Endothelial cell (in vitro differentiated cells): ENCODE results near the gene PUM2. TPM values are rescaled to one million over a fixed set of nuclear protein-coding genes. Genes with fewer than 3 reads are reported as not detected.
"Not testable (repeated sequence)": the region's sequence is repeated elsewhere in the genome, so short reads cannot be mapped to it uniquely, and the experiment has no call there.

Experiments used
- DNase-seq: peaks from one replicate; pipeline ENCODE4 v3.0.0; 2021; ENCODE audit warnings: low spot score
- H3K27ac Mint-ChIP-seq: one replicate; pipeline ENCODE4 v1.8.0; 2021; ENCODE audit warnings: mixed read lengths, inconsistent platforms; ENCODE audit not compliant: unreplicated experiment
- H3K27me3 Mint-ChIP-seq: one replicate; pipeline ENCODE4 v1.8.0; 2021; ENCODE audit warnings: mild to moderate bottlenecking, moderate library complexity, mixed read lengths, inconsistent platforms; ENCODE audit not compliant: unreplicated experiment
- H3K36me3 Mint-ChIP-seq: one replicate; pipeline ENCODE4 v1.8.0; 2021; ENCODE audit warnings: mild to moderate bottlenecking, low read depth, mixed read lengths, inconsistent platforms; ENCODE audit not compliant: unreplicated experiment
- H3K4me1 Mint-ChIP-seq: one replicate; pipeline ENCODE4 v1.8.0; 2021; ENCODE audit warnings: mild to moderate bottlenecking, mixed read lengths, inconsistent platforms; ENCODE audit not compliant: unreplicated experiment
- H3K4me3 Mint-ChIP-seq: one replicate; pipeline ENCODE4 v1.8.0; 2021; ENCODE audit warnings: mild to moderate bottlenecking, mixed read lengths, inconsistent platforms; ENCODE audit not compliant: unreplicated experiment
- H3K9me3 Mint-ChIP-seq: one replicate; pipeline ENCODE4 v1.8.0; 2021; ENCODE audit warnings: mixed read lengths, inconsistent platforms; ENCODE audit not compliant: unreplicated experiment
- CTCF ChIP-seq: fragments of 200-600 bp; sonication (generic); IDR thresholded peaks from one replicate; pipeline ENCODE4 v1.5.0; 2021; ENCODE audit warnings: antibody characterized with exemption; ENCODE audit not compliant: unreplicated experiment
- total RNA-seq: library from RNA; stranded (reverse); fragmentation: NEBNext Ultra II Directional; extraction: Animal tissue kit (Norgen Biotek cat#: 25700); gene quantifications from one replicate; pipeline ENCODE4 v1.2.1, GENCODE V29; 2021; ENCODE audit not compliant: unreplicated experiment

PUM2 gene
- total RNA-seq, 1 donor from 2014 or later = 75.3 TPM

DNA sequence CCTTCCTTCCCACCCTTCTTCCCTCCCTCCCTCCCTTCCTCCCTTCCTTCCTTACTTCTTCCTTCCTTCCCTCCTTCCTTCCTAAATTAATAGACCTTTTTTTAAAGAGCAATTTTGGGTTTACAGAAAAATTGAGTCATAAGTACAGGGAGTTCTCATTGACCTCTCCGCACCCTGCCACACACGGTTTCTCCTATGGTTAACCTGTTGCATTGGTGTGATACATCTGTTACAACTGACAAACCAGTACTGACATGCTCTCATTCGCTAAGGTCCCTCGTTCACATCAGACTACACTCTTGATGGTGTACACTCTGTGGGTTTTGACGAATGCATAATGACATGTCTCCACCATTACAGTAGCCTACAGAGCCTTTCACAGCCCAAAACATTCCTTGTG is 114.1 kb downstream of the PUM2 start:
- peaks cover 3% of the 10 kb centered on the region for H3K4me1 Mint-ChIP-seq
- H3K36me3 Mint-ChIP-seq = no peaks in the 10 kb centered on the region
- no peaks in the 10 kb centered on the region for H3K9me3 Mint-ChIP-seq
- DNase-seq = no peak
- peaks cover 1% of the 10 kb centered on the region for H3K27me3 Mint-ChIP-seq
- no peak for TF ChIP-seq CTCF
- no peak overlapping the region for H3K4me3 Mint-ChIP-seq
- H3K27ac Mint-ChIP-seq = no peak overlapping the region

GRCh38 chr2:20235655-20236305 is 114.9 kb downstream of the PUM2 start:
- Mint-ChIP-seq H3K36me3 (no peaks in the 10 kb centered on the region), H3K4me1 (peaks cover 9% of the 10 kb centered on the region), H3K27me3 (peaks cover 1% of the 10 kb centered on the region), H3K4me3 (no peak overlapping the region), H3K9me3 (no peaks in the 10 kb centered on the region), H3K27ac (no peak overlapping the region)
- no peak for TF ChIP-seq CTCF
- no peak for DNase-seq

DNA sequence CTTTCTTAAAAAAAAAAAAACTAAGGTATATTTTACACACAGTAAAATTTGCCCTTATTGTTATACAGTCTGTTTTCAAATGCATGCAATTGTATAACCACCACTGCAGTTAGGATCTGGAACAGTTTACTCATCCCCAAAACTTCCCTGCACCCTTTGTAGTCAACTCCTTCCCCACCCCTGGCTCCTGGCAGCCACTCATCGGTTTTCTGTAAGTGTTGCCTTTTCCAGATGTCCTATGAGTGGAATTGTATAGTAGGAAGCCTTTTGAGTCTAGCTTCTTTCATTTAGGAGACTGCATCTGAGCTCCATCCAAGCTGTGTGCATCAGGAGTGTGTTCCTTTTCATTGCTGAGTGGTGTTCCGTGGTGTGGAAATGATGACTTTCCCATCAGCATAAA is 116.0 kb downstream of the PUM2 start:
- H3K4me1 Mint-ChIP-seq, H3K4me3 Mint-ChIP-seq, H3K36me3 Mint-ChIP-seq, DNase-seq, H3K9me3 Mint-ChIP-seq, H3K27me3 Mint-ChIP-seq, H3K27ac Mint-ChIP-seq: not testable (repeated sequence)

- no peak for TF ChIP-seq CTCF
- H3K4me1 Mint-ChIP-seq = peaks cover 10% of the 10 kb centered on the region
- H3K27me3 Mint-ChIP-seq = peaks cover 1% of the 10 kb centered on the region
- H3K4me3 Mint-ChIP-seq = no peak overlapping the region
- DNase-seq = no peak
- peak overlapping the region; percentile 5 for H3K27ac Mint-ChIP-seq
- H3K36me3 Mint-ChIP-seq = no peaks in the 10 kb centered on the region
- no peaks in the 10 kb centered on the region for H3K9me3 Mint-ChIP-seq
Observed at GRCh38 chr2:20232837-20233207, 117.8 kb downstream of the PUM2 start.

GRCh38 chr2:20231598-20232026 is 119.0 kb downstream of the PUM2 start:
- Mint-ChIP-seq H3K9me3 (no peaks in the 10 kb centered on the region), H3K27me3 (peaks cover under 1% of the 10 kb centered on the region), H3K27ac (peak overlapping the region; percentile 58), H3K4me3 (no peak overlapping the region), H3K4me1 (peaks cover 10% of the 10 kb centered on the region), H3K36me3 (no peaks in the 10 kb centered on the region)
- no peak for TF ChIP-seq CTCF
- DNase-seq = no peak
